Fibroblast of lung (primary cell): Measurements from ENCODE around the gene CACNB4. TPM values are rescaled to one million over a fixed set of nuclear protein-coding genes. Genes with fewer than 3 reads are reported as not detected.
"Not testable (repeated sequence)": the region's sequence is repeated elsewhere in the genome, so short reads cannot be mapped to it uniquely, and the experiment has no call there.

Source experiments
- DNase-seq, 2 donors: peaks; one replicate each; pipeline versions ENCODE4 v3.0.0 to v3.0.0-alpha.2; 2010; ENCODE audit warnings: low read depth in 2 of 2
- H2AFZ ChIP-seq: 2 replicates; pipeline ENCODE4 v1.5.1; 2012; ENCODE audit warnings: low read length, control low read depth, inconsistent platforms
- H3K27ac ChIP-seq: 2 replicates; pipeline ENCODE4 v1.5.1; 2011; ENCODE audit warnings: low read length, control low read depth; ENCODE audit not compliant: insufficient read depth
- H3K27me3 ChIP-seq: 2 replicates; pipeline ENCODE4 v1.5.1; 2011; ENCODE audit warnings: mild to moderate bottlenecking, low read length; ENCODE audit not compliant: control insufficient read depth, insufficient read depth
- H3K36me3 ChIP-seq: 2 replicates; pipeline ENCODE4 v1.5.1; 2011; ENCODE audit warnings: low read length; ENCODE audit not compliant: control insufficient read depth, insufficient read depth
- H3K4me1 ChIP-seq: 2 replicates; pipeline ENCODE4 v1.5.1; 2011; ENCODE audit warnings: low read length; ENCODE audit not compliant: control insufficient read depth, insufficient read depth; ENCODE audit errors: extremely low read depth
- H3K4me2 ChIP-seq: 2 replicates; pipeline ENCODE4 v1.5.1; 2011; ENCODE audit warnings: low read length, control low read depth; ENCODE audit not compliant: insufficient read depth; ENCODE audit errors: extremely low read depth
- H3K4me3 ChIP-seq, 4 experiments: fragments of 200-600 bp in 1 of 4; sonication (generic) in 1 of 4; replicated peaks in 1 of 4; 2 replicates each; pipeline ENCODE4 v1.5.1; 2011 to 2016; ENCODE audit warnings: low read length in 4 of 4, low read depth in 3 of 4, mild to moderate bottlenecking in 3 of 4, control low read depth in 2 of 4, inconsistent platforms in 1 of 4, mixed read lengths in 1 of 4; ENCODE audit not compliant: insufficient read depth in 1 of 4; ENCODE audit errors: control extremely low read depth in 1 of 4
- H3K79me2 ChIP-seq: 2 replicates; pipeline ENCODE4 v1.5.1; 2012; ENCODE audit warnings: mild to moderate bottlenecking, low read length, inconsistent platforms; ENCODE audit not compliant: control insufficient read depth, insufficient read depth
- H3K9ac ChIP-seq: 2 replicates; pipeline ENCODE4 v1.5.1; 2011; ENCODE audit warnings: mild to moderate bottlenecking, low read length, control low read depth; ENCODE audit not compliant: insufficient read depth
- H3K9me3 ChIP-seq: 2 replicates; pipeline ENCODE4 v1.5.1; 2012; ENCODE audit warnings: low read depth, low read length; ENCODE audit not compliant: control insufficient read depth, insufficient read depth
- H4K20me1 ChIP-seq: 2 replicates; pipeline ENCODE4 v1.5.1; 2011; ENCODE audit warnings: low read length; ENCODE audit not compliant: control insufficient read depth, insufficient read depth; ENCODE audit errors: extremely low read depth
- CTCF ChIP-seq, 2 donors: IDR thresholded peaks in 1 of 2; conservative IDR thresholded peaks in 1 of 2; 1 replicate in 1 of 2; 2 replicates in 1 of 2; pipeline ENCODE4 v1.5.1; 2011 to 2012; ENCODE audit warnings: low read length in 2 of 2, control low read depth in 1 of 2, inconsistent platforms in 1 of 2, low read depth in 1 of 2, mild to moderate bottlenecking in 1 of 2
- EZH2 ChIP-seq: IDR thresholded peaks from 2 replicates; pipeline ENCODE4 v1.5.1; 2012; ENCODE audit warnings: low read length, control low read depth, mild to moderate bottlenecking; ENCODE audit errors: missing control alignments
- polyA plus RNA-seq, 2 donors: library from polyadenylated mRNA; depleted of rRNA in 1 of 2; stranded (reverse) in 1 of 2; unstranded in 1 of 2; fragments of >200 nt; gene quantifications; 2 replicates each; pipeline ENCODE4 v1.2.1, GENCODE V29; 2011 to 2012; ENCODE audit warnings: missing spikeins in 1 of 2
- total RNA-seq: library from RNA; depleted of rRNA; stranded (reverse); fragments of >200 nt; gene quantifications from 2 replicates; pipeline ENCODE4 v1.2.1, GENCODE V29; 2014

Gene CACNB4
- total and polyA plus RNA-seq, 2 donors (not counting 1 experiment from before 2014, with no cell fraction given) = 0.66 to 2.5 TPM

GRCh38 chr2:152092095-152092494 lies 6.7 kb downstream of the CACNB4 start:
- H3K36me3 ChIP-seq = no peaks in the 10 kb centered on the region
- no peak overlapping the region for H3K9ac ChIP-seq
- no peaks in the 10 kb centered on the region for H3K79me2 ChIP-seq
- H3K4me3 ChIP-seq = no peak overlapping the region
- no peaks in the 10 kb centered on the region for H4K20me1 ChIP-seq
- no peak overlapping the region for H3K4me2 ChIP-seq
- no peak overlapping the region for H2AFZ ChIP-seq
- no peak for DNase-seq
- no peaks in the 10 kb centered on the region for H3K4me1 ChIP-seq
- H3K27ac ChIP-seq = no peak overlapping the region
- TF ChIP-seq EZH2 = no peak
- no peak for TF ChIP-seq CTCF (conservative IDR thresholded peaks at IDR 0.05 in 1 of 2, IDR thresholded peaks at IDR 0.05 in 1 of 2; ENCODE audit: low read depth in 1 of 2, low read length in 2 of 2)
- no peaks in the 10 kb centered on the region for H3K9me3 ChIP-seq
- peaks cover 8% of the 10 kb centered on the region for H3K27me3 ChIP-seq

- H3K4me2 ChIP-seq, H3K4me3 ChIP-seq, H3K79me2 ChIP-seq, H2AFZ ChIP-seq, H3K4me1 ChIP-seq, H4K20me1 ChIP-seq, H3K9me3 ChIP-seq, H3K27me3 ChIP-seq, DNase-seq, H3K36me3 ChIP-seq, H3K9ac ChIP-seq, H3K27ac ChIP-seq: not testable (repeated sequence)
Measured at GRCh38 chr2:152090726-152091125, 8.1 kb downstream of the CACNB4 start.

DNA sequence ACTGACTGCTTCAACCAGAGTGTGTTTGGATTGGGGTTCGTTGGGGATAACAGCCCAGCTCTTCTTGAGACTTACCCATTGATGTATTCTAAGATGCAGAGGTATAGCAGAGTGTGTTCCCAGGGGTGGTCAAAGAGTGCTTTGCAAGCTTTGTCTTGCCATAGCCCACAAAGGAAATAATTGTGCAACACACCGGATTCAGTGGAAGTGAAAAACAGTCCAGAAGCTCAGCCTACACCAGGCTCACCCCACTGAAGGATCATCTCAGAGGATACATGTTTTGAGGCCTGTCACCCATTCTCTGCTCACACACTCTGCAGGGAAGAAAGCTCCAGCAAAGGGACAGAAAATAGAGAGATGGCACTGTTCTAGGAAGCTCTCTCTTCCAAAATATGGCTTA lies 9.6 kb downstream of the CACNB4 start:
- no peaks in the 10 kb centered on the region for H3K79me2 ChIP-seq

More for the DNA sequence above, 9.6 kb downstream of the CACNB4 start:
- Histone ChIP-seq H3K9ac (no peak overlapping the region), H3K27ac (no peak overlapping the region), H3K4me2 (no peak overlapping the region), H3K27me3 (peaks cover 6% of the 10 kb centered on the region), H3K4me1 (no peaks in the 10 kb centered on the region), H3K4me3 (no peak overlapping the region), H4K20me1 (no peaks in the 10 kb centered on the region), H3K36me3 (no peaks in the 10 kb centered on the region), H3K9me3 (no peaks in the 10 kb centered on the region), H2AFZ (no peak overlapping the region)
- DNase-seq = no peak
- TF ChIP-seq CTCF (conservative IDR thresholded peaks at IDR 0.05 in 1 of 2, IDR thresholded peaks at IDR 0.05 in 1 of 2; ENCODE audit: low read depth in 1 of 2, low read length in 2 of 2) = no peak
- no peak for TF ChIP-seq EZH2
